Mammary epithelial cell (primary cell): ENCODE data around the gene AKNAD1.

Experiments
- EZH2 ChIP-seq: IDR thresholded peaks from 2 replicates; pipeline ENCODE4 v1.6.1; 2012; ENCODE audit warnings: low read length, inconsistent platforms, borderline replicate concordance
- TF ChIP-seq, protein P1 (sequence below), 2 donors: IDR thresholded peaks in 1 of 2; conservative IDR thresholded peaks in 1 of 2; 2 replicates each; pipeline ENCODE4 v1.5.1; 2011 to 2012; ENCODE audit warnings: inconsistent platforms in 2 of 2, low read length in 2 of 2, mild to moderate bottlenecking in 2 of 2, control low read depth in 1 of 2, low read depth in 1 of 2; ENCODE audit not compliant: insufficient read depth in 1 of 2; ENCODE audit errors: extremely low read depth in 1 of 2

DNA sequence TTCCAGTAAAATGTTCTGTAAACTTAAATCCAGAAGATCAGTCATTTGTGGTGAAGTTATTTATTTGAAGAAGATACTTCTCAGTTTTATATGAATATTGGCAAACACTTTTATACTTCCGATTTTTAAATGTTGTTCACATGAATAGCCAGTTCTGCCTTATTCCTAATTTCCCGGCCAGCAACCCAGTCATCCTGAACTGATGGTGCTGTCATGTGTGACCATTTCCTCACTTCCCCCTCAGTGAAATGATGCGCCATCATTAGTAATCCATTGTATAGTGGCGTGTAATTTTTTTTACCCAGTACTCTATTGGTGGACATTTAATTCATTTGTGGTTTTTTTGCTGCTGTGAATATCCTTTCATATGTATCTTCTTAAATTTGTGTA is 36.2 kb upstream of the AKNAD1 start:
- TF ChIP-seq, protein P1, sequence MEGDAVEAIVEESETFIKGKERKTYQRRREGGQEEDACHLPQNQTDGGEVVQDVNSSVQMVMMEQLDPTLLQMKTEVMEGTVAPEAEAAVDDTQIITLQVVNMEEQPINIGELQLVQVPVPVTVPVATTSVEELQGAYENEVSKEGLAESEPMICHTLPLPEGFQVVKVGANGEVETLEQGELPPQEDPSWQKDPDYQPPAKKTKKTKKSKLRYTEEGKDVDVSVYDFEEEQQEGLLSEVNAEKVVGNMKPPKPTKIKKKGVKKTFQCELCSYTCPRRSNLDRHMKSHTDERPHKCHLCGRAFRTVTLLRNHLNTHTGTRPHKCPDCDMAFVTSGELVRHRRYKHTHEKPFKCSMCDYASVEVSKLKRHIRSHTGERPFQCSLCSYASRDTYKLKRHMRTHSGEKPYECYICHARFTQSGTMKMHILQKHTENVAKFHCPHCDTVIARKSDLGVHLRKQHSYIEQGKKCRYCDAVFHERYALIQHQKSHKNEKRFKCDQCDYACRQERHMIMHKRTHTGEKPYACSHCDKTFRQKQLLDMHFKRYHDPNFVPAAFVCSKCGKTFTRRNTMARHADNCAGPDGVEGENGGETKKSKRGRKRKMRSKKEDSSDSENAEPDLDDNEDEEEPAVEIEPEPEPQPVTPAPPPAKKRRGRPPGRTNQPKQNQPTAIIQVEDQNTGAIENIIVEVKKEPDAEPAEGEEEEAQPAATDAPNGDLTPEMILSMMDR (conservative IDR thresholded peaks at IDR 0.05 in 1 of 2, IDR thresholded peaks at IDR 0.05 in 1 of 2; ENCODE audit: extremely low read depth in 1 of 2, insufficient read depth in 1 of 2, low read depth in 1 of 2, low read length in 2 of 2): no peak
- TF ChIP-seq EZH2: no peak
